H9 (cell line): ENCODE data around the gene MYMK. TPM values are rescaled to one million over a fixed set of nuclear protein-coding genes. Genes with fewer than 3 reads are reported as not detected.

Experiments
- DNase-seq: peaks from one replicate; pipeline ENCODE4 v3.0.0-alpha.2; 2017
- H2AFZ ChIP-seq: one replicate; pipeline ENCODE4 v1.6.1; 2013; ENCODE audit warnings: mild to moderate bottlenecking, low read length, control low read depth, moderate library complexity
- H2AK5ac ChIP-seq: 2 replicates; pipeline ENCODE4 v1.6.1; 2013; ENCODE audit warnings: low read length, control low read depth, mixed read lengths; ENCODE audit not compliant: insufficient read length
- H2BK120ac ChIP-seq: one replicate; pipeline ENCODE4 v1.6.1; 2013; ENCODE audit warnings: low read depth, mild to moderate bottlenecking, low read length, control low read depth, inconsistent platforms; ENCODE audit not compliant: poor library complexity, severe bottlenecking
- H2BK12ac ChIP-seq: 2 replicates; pipeline ENCODE4 v1.6.1; 2013; ENCODE audit warnings: low read length, control low read depth, mixed read lengths, low read depth; ENCODE audit not compliant: insufficient read length
- H2BK15ac ChIP-seq: 2 replicates; pipeline ENCODE4 v1.6.1; 2013; ENCODE audit warnings: low read depth, low read length, control low read depth
- H2BK20ac ChIP-seq: one replicate; pipeline ENCODE4 v1.6.1; 2013; ENCODE audit warnings: low read depth, mild to moderate bottlenecking, low read length, control low read depth, inconsistent platforms; ENCODE audit not compliant: poor library complexity, severe bottlenecking
- H2BK5ac ChIP-seq: 2 replicates; pipeline ENCODE4 v1.6.1; 2013; ENCODE audit warnings: low read length, control low read depth, mixed read lengths; ENCODE audit not compliant: insufficient read length
- H3K14ac ChIP-seq: 2 replicates; pipeline ENCODE4 v1.6.1; 2013; ENCODE audit warnings: low read length, control low read depth; ENCODE audit not compliant: insufficient read depth
- H3K18ac ChIP-seq: 2 replicates; pipeline ENCODE4 v1.6.1; 2013; ENCODE audit warnings: low read depth, mild to moderate bottlenecking, mixed read lengths, low read length, control low read depth; ENCODE audit not compliant: insufficient read length
- H3K23ac ChIP-seq: 2 replicates; pipeline ENCODE4 v1.6.1; 2013; ENCODE audit warnings: low read length, control low read depth, mixed read lengths, low read depth; ENCODE audit not compliant: insufficient read length
- H3K23me2 ChIP-seq: 2 replicates; pipeline ENCODE4 v1.6.1; 2013; ENCODE audit warnings: low read depth, mild to moderate bottlenecking, mixed read lengths, low read length, control low read depth; ENCODE audit not compliant: insufficient read length, poor library complexity, severe bottlenecking
- H3K27ac ChIP-seq: 2 replicates; pipeline ENCODE4 v1.5.1; 2013; ENCODE audit warnings: low read length, control low read depth, mixed read lengths, low read depth; ENCODE audit not compliant: insufficient read length
- H3K27me3 ChIP-seq: 2 replicates; pipeline ENCODE4 v1.6.1; 2013; ENCODE audit warnings: low read length, control low read depth, inconsistent platforms; ENCODE audit not compliant: insufficient read depth
- H3K4ac ChIP-seq: 2 replicates; pipeline ENCODE4 v1.6.1; 2013; ENCODE audit warnings: low read depth, mild to moderate bottlenecking, control low read depth, inconsistent platforms, low read length, moderate library complexity
- H3K4me1 ChIP-seq: 2 replicates; pipeline ENCODE4 v1.6.1; 2013; ENCODE audit warnings: low read length, control low read depth, inconsistent platforms; ENCODE audit not compliant: insufficient read depth
- H3K4me2 ChIP-seq: 2 replicates; pipeline ENCODE4 v1.6.1; 2013; ENCODE audit warnings: low read length, control low read depth, mixed read lengths; ENCODE audit not compliant: insufficient read length, insufficient read depth
- H3K56ac ChIP-seq: 2 replicates; pipeline ENCODE4 v1.6.1; 2013; ENCODE audit warnings: low read depth, mild to moderate bottlenecking, mixed read lengths, low read length, control low read depth; ENCODE audit not compliant: insufficient read length
- H3K79me1 ChIP-seq: 2 replicates; pipeline ENCODE4 v1.6.1; 2013; ENCODE audit warnings: low read depth, mild to moderate bottlenecking, moderate library complexity, low read length, control low read depth, inconsistent platforms; ENCODE audit not compliant: insufficient read depth, poor library complexity, severe bottlenecking
- H3K79me2 ChIP-seq: 2 replicates; pipeline ENCODE4 v1.6.1; 2013; ENCODE audit warnings: low read length, control low read depth, inconsistent platforms; ENCODE audit not compliant: insufficient read depth
- H3K9ac ChIP-seq: 2 replicates; pipeline ENCODE4 v1.6.1; 2013; ENCODE audit warnings: low read length, control low read depth, mixed read lengths; ENCODE audit not compliant: insufficient read length; ENCODE audit errors: extremely low read depth
- H3K9me3 ChIP-seq: one replicate; pipeline ENCODE4 v1.6.1; 2013; ENCODE audit warnings: low read depth, low read length, inconsistent platforms; ENCODE audit not compliant: control insufficient read depth
- H3T11ph ChIP-seq: one replicate; pipeline ENCODE4 v1.6.1; 2013; ENCODE audit warnings: mild to moderate bottlenecking, low read length, control low read depth, inconsistent platforms
- H4K20me1 ChIP-seq: one replicate; pipeline ENCODE4 v1.6.1; 2013; ENCODE audit not compliant: control insufficient read depth, insufficient read length, insufficient read depth
- H4K5ac ChIP-seq: 2 replicates; pipeline ENCODE4 v1.6.1; 2013; ENCODE audit warnings: low read depth, mild to moderate bottlenecking, mixed read lengths, low read length, control low read depth; ENCODE audit not compliant: insufficient read length
- H4K8ac ChIP-seq: replicated peaks from 2 replicates; pipeline ENCODE4 v1.6.1; 2013; ENCODE audit warnings: low read length, control low read depth, mixed read lengths, low read depth; ENCODE audit not compliant: insufficient read length
- H4K91ac ChIP-seq: 2 replicates; pipeline ENCODE4 v1.6.1; 2013; ENCODE audit warnings: low read depth, mild to moderate bottlenecking, moderate library complexity, mixed read lengths, low read length, control low read depth; ENCODE audit not compliant: insufficient read length
- H3K27ac Mint-ChIP-seq, 3 experiments: 2 replicates in 2 of 3; 3 replicates in 1 of 3; pipeline ENCODE4 v1.8.0; 2020 to 2021; ENCODE audit warnings: mixed read lengths in 3 of 3, mild to moderate bottlenecking in 1 of 3, moderate library complexity in 1 of 3
- H3K27me3 Mint-ChIP-seq: 2 replicates; pipeline ENCODE4 v1.8.0; 2021; ENCODE audit warnings: low read depth, mild to moderate bottlenecking, moderate library complexity, mixed read lengths
- H3K36me3 Mint-ChIP-seq, 3 experiments: 2 replicates in 2 of 3; 3 replicates in 1 of 3; pipeline ENCODE4 v1.8.0; 2020 to 2021; ENCODE audit warnings: low read depth in 3 of 3, mixed read lengths in 3 of 3; ENCODE audit not compliant: insufficient read depth in 1 of 3
- H3K4me1 Mint-ChIP-seq, 2 experiments: 2 replicates each; pipeline ENCODE4 v1.8.0; 2020; ENCODE audit warnings: mixed read lengths in 2 of 2
- H3K4me3 Mint-ChIP-seq, 2 experiments: 2 replicates in 1 of 2; 3 replicates in 1 of 2; pipeline ENCODE4 v1.8.0; 2020 to 2021; ENCODE audit warnings: mild to moderate bottlenecking in 2 of 2, mixed read lengths in 2 of 2, moderate library complexity in 1 of 2
- H3K9me3 Mint-ChIP-seq, 2 experiments: 2 replicates in 1 of 2; 3 replicates in 1 of 2; pipeline ENCODE4 v1.8.0; 2020; ENCODE audit warnings: mild to moderate bottlenecking in 2 of 2, mixed read lengths in 2 of 2, moderate library complexity in 1 of 2
- CTCF ChIP-seq: fragments of 200-600 bp; sonication (generic); conservative IDR thresholded peaks from 3 replicates; pipeline ENCODE4 v1.8.0; 2021; ENCODE audit warnings: antibody characterized with exemption, mild to moderate bottlenecking
- WGBS: extraction: QIAGEN DNeasy Blood & Tissue Kit; methylation state at CpG from one replicate; pipeline ENCODE4 v1.1.7; 2013; ENCODE audit warnings: missing lambda C conversion rate, low lambda C conversion rate, mixed read lengths; ENCODE audit not compliant: insufficient read length; ENCODE audit errors: extremely low coverage; 5-methylcytosine and 5-hydroxymethylcytosine counted together
- total RNA-seq: library from RNA; stranded (reverse); gene quantifications from 2 replicates; pipeline ENCODE4 v1.2.1, GENCODE V29; 2021

The MYMK gene
- total RNA-seq, 1 experiment from 2014 or later: not detected

GRCh38 chr9:133521122-133522072 is 3.4 kb downstream of the MYMK start:
- H3K23ac ChIP-seq: no peak overlapping the region
- no peaks in the 10 kb centered on the region for H3K79me2 ChIP-seq
- no peak overlapping the region for H2AK5ac ChIP-seq
- H2BK15ac ChIP-seq: no peak overlapping the region
- no peak overlapping the region for H3K9ac ChIP-seq
- no peak overlapping the region for H3K4ac ChIP-seq
- H4K20me1 ChIP-seq: no peaks in the 10 kb centered on the region
- no peak overlapping the region for H2BK120ac ChIP-seq
- H3K27ac ChIP-seq: no peak overlapping the region
- no peak overlapping the region for H3K14ac ChIP-seq
- H3T11ph ChIP-seq: no peak overlapping the region
- no peak overlapping the region for H3K4me2 ChIP-seq
- no peaks in the 10 kb centered on the region for H3K23me2 ChIP-seq
- no peaks in the 10 kb centered on the region for H3K9me3 ChIP-seq
- Mint-ChIP-seq H3K4me1 (peaks cover 10% of the 10 kb centered on the region in 2 experiments), H3K9me3 (no peaks in the 10 kb centered on the region), H3K4me3 (no peak overlapping the region; a peak in 1 of 5 replicates), H3K27me3 (peaks cover 19% of the 10 kb centered on the region), H3K27ac (no peak overlapping the region; a peak in 2 of 7 replicates), H3K36me3 (no peaks in the 10 kb centered on the region)
- H4K5ac ChIP-seq: no peak overlapping the region
- no CpG with 5 or more reads among the region's 21 CpGs for WGBS
- H3K27me3 ChIP-seq: no peaks in the 10 kb centered on the region
- DNase-seq: no peak
- peaks cover 4% of the 10 kb centered on the region; the same call in 1 of the 2 replicates for H3K4me1 ChIP-seq
- H3K56ac ChIP-seq: no peak overlapping the region
- H2BK5ac ChIP-seq: no peak overlapping the region
- no peak overlapping the region for H2AFZ ChIP-seq
- no peaks in the 10 kb centered on the region for H3K79me1 ChIP-seq
- H2BK12ac ChIP-seq: no peak overlapping the region
- H4K8ac ChIP-seq: no peak overlapping the region
- H2BK20ac ChIP-seq: no peak overlapping the region
- TF ChIP-seq CTCF: no peak
- H3K18ac ChIP-seq: no peak overlapping the region
- H4K91ac ChIP-seq: no peak overlapping the region
